H9 (cell line): Measurements from ENCODE around the gene RRP1B. TPM values are rescaled to one million over a fixed set of nuclear protein-coding genes. Genes with fewer than 3 reads are reported as not detected.

ENCODE experiments used
- DNase-seq: peaks from one replicate; pipeline ENCODE4 v3.0.0-alpha.2; 2017
- H2AFZ ChIP-seq: one replicate; pipeline ENCODE4 v1.6.1; 2013; ENCODE audit warnings: mild to moderate bottlenecking, low read length, control low read depth, moderate library complexity
- H2AK5ac ChIP-seq: 2 replicates; pipeline ENCODE4 v1.6.1; 2013; ENCODE audit warnings: low read length, control low read depth, mixed read lengths; ENCODE audit not compliant: insufficient read length
- H2BK120ac ChIP-seq: one replicate; pipeline ENCODE4 v1.6.1; 2013; ENCODE audit warnings: low read depth, mild to moderate bottlenecking, low read length, control low read depth, inconsistent platforms; ENCODE audit not compliant: poor library complexity, severe bottlenecking
- H2BK12ac ChIP-seq: 2 replicates; pipeline ENCODE4 v1.6.1; 2013; ENCODE audit warnings: low read length, control low read depth, mixed read lengths, low read depth; ENCODE audit not compliant: insufficient read length
- H2BK15ac ChIP-seq: 2 replicates; pipeline ENCODE4 v1.6.1; 2013; ENCODE audit warnings: low read depth, low read length, control low read depth
- H2BK20ac ChIP-seq: one replicate; pipeline ENCODE4 v1.6.1; 2013; ENCODE audit warnings: low read depth, mild to moderate bottlenecking, low read length, control low read depth, inconsistent platforms; ENCODE audit not compliant: poor library complexity, severe bottlenecking
- H2BK5ac ChIP-seq: 2 replicates; pipeline ENCODE4 v1.6.1; 2013; ENCODE audit warnings: low read length, control low read depth, mixed read lengths; ENCODE audit not compliant: insufficient read length
- H3K14ac ChIP-seq: 2 replicates; pipeline ENCODE4 v1.6.1; 2013; ENCODE audit warnings: low read length, control low read depth; ENCODE audit not compliant: insufficient read depth
- H3K18ac ChIP-seq: 2 replicates; pipeline ENCODE4 v1.6.1; 2013; ENCODE audit warnings: low read depth, mild to moderate bottlenecking, mixed read lengths, low read length, control low read depth; ENCODE audit not compliant: insufficient read length
- H3K23ac ChIP-seq: 2 replicates; pipeline ENCODE4 v1.6.1; 2013; ENCODE audit warnings: low read length, control low read depth, mixed read lengths, low read depth; ENCODE audit not compliant: insufficient read length
- H3K23me2 ChIP-seq: 2 replicates; pipeline ENCODE4 v1.6.1; 2013; ENCODE audit warnings: low read depth, mild to moderate bottlenecking, mixed read lengths, low read length, control low read depth; ENCODE audit not compliant: insufficient read length, poor library complexity, severe bottlenecking
- H3K27ac ChIP-seq: 2 replicates; pipeline ENCODE4 v1.5.1; 2013; ENCODE audit warnings: low read length, control low read depth, mixed read lengths, low read depth; ENCODE audit not compliant: insufficient read length
- H3K27me3 ChIP-seq: 2 replicates; pipeline ENCODE4 v1.6.1; 2013; ENCODE audit warnings: low read length, control low read depth, inconsistent platforms; ENCODE audit not compliant: insufficient read depth
- H3K4ac ChIP-seq: 2 replicates; pipeline ENCODE4 v1.6.1; 2013; ENCODE audit warnings: low read depth, mild to moderate bottlenecking, control low read depth, inconsistent platforms, low read length, moderate library complexity
- H3K4me1 ChIP-seq: 2 replicates; pipeline ENCODE4 v1.6.1; 2013; ENCODE audit warnings: low read length, control low read depth, inconsistent platforms; ENCODE audit not compliant: insufficient read depth
- H3K4me2 ChIP-seq: 2 replicates; pipeline ENCODE4 v1.6.1; 2013; ENCODE audit warnings: low read length, control low read depth, mixed read lengths; ENCODE audit not compliant: insufficient read length, insufficient read depth
- H3K56ac ChIP-seq: 2 replicates; pipeline ENCODE4 v1.6.1; 2013; ENCODE audit warnings: low read depth, mild to moderate bottlenecking, mixed read lengths, low read length, control low read depth; ENCODE audit not compliant: insufficient read length
- H3K79me1 ChIP-seq: 2 replicates; pipeline ENCODE4 v1.6.1; 2013; ENCODE audit warnings: low read depth, mild to moderate bottlenecking, moderate library complexity, low read length, control low read depth, inconsistent platforms; ENCODE audit not compliant: insufficient read depth, poor library complexity, severe bottlenecking
- H3K79me2 ChIP-seq: 2 replicates; pipeline ENCODE4 v1.6.1; 2013; ENCODE audit warnings: low read length, control low read depth, inconsistent platforms; ENCODE audit not compliant: insufficient read depth
- H3K9ac ChIP-seq: 2 replicates; pipeline ENCODE4 v1.6.1; 2013; ENCODE audit warnings: low read length, control low read depth, mixed read lengths; ENCODE audit not compliant: insufficient read length; ENCODE audit errors: extremely low read depth
- H3K9me3 ChIP-seq: one replicate; pipeline ENCODE4 v1.6.1; 2013; ENCODE audit warnings: low read depth, low read length, inconsistent platforms; ENCODE audit not compliant: control insufficient read depth
- H3T11ph ChIP-seq: one replicate; pipeline ENCODE4 v1.6.1; 2013; ENCODE audit warnings: mild to moderate bottlenecking, low read length, control low read depth, inconsistent platforms
- H4K20me1 ChIP-seq: one replicate; pipeline ENCODE4 v1.6.1; 2013; ENCODE audit not compliant: control insufficient read depth, insufficient read length, insufficient read depth
- H4K5ac ChIP-seq: 2 replicates; pipeline ENCODE4 v1.6.1; 2013; ENCODE audit warnings: low read depth, mild to moderate bottlenecking, mixed read lengths, low read length, control low read depth; ENCODE audit not compliant: insufficient read length
- H4K8ac ChIP-seq: replicated peaks from 2 replicates; pipeline ENCODE4 v1.6.1; 2013; ENCODE audit warnings: low read length, control low read depth, mixed read lengths, low read depth; ENCODE audit not compliant: insufficient read length
- H4K91ac ChIP-seq: 2 replicates; pipeline ENCODE4 v1.6.1; 2013; ENCODE audit warnings: low read depth, mild to moderate bottlenecking, moderate library complexity, mixed read lengths, low read length, control low read depth; ENCODE audit not compliant: insufficient read length
- H3K27ac Mint-ChIP-seq, 3 experiments: 2 replicates in 2 of 3; 3 replicates in 1 of 3; pipeline ENCODE4 v1.8.0; 2020 to 2021; ENCODE audit warnings: mixed read lengths in 3 of 3, mild to moderate bottlenecking in 1 of 3, moderate library complexity in 1 of 3
- H3K27me3 Mint-ChIP-seq: 2 replicates; pipeline ENCODE4 v1.8.0; 2021; ENCODE audit warnings: low read depth, mild to moderate bottlenecking, moderate library complexity, mixed read lengths
- H3K36me3 Mint-ChIP-seq, 3 experiments: 2 replicates in 2 of 3; 3 replicates in 1 of 3; pipeline ENCODE4 v1.8.0; 2020 to 2021; ENCODE audit warnings: low read depth in 3 of 3, mixed read lengths in 3 of 3; ENCODE audit not compliant: insufficient read depth in 1 of 3
- H3K4me1 Mint-ChIP-seq, 2 experiments: 2 replicates each; pipeline ENCODE4 v1.8.0; 2020; ENCODE audit warnings: mixed read lengths in 2 of 2
- H3K4me3 Mint-ChIP-seq, 2 experiments: 2 replicates in 1 of 2; 3 replicates in 1 of 2; pipeline ENCODE4 v1.8.0; 2020 to 2021; ENCODE audit warnings: mild to moderate bottlenecking in 2 of 2, mixed read lengths in 2 of 2, moderate library complexity in 1 of 2
- H3K9me3 Mint-ChIP-seq, 2 experiments: 2 replicates in 1 of 2; 3 replicates in 1 of 2; pipeline ENCODE4 v1.8.0; 2020; ENCODE audit warnings: mild to moderate bottlenecking in 2 of 2, mixed read lengths in 2 of 2, moderate library complexity in 1 of 2
- CTCF ChIP-seq: fragments of 200-600 bp; sonication (generic); conservative IDR thresholded peaks from 3 replicates; pipeline ENCODE4 v1.8.0; 2021; ENCODE audit warnings: antibody characterized with exemption, mild to moderate bottlenecking
- WGBS: extraction: QIAGEN DNeasy Blood & Tissue Kit; methylation state at CpG from one replicate; pipeline ENCODE4 v1.1.7; 2013; ENCODE audit warnings: missing lambda C conversion rate, low lambda C conversion rate, mixed read lengths; ENCODE audit not compliant: insufficient read length; ENCODE audit errors: extremely low coverage; 5-methylcytosine and 5-hydroxymethylcytosine counted together
- total RNA-seq: library from RNA; stranded (reverse); gene quantifications from 2 replicates; pipeline ENCODE4 v1.2.1, GENCODE V29; 2021

Gene RRP1B
- total RNA-seq, 1 experiment from 2014 or later = 96.6 TPM

GRCh38 chr21:43657355-43658087 is 1.8 kb upstream of the RRP1B start:
- Mint-ChIP-seq H3K4me3 (no peak overlapping the region; a peak in 1 of 5 replicates), H3K4me1 (peaks cover 17 to 20% of the 10 kb centered on the region in 2 experiments), H3K36me3 (peaks cover 6 to 24% (median 12%) of the 10 kb centered on the region in 3 experiments), H3K9me3 (no peaks in the 10 kb centered on the region; a peak in 1 of 5 replicates), H3K27me3 (peaks cover 1% of the 10 kb centered on the region), H3K27ac (no peak overlapping the region)
- WGBS = no CpG with 5 or more reads among the region's 46 CpGs
- no peak overlapping the region for H2BK20ac ChIP-seq
- TF ChIP-seq CTCF = no peak
- no peak overlapping the region for H2BK12ac ChIP-seq
- H4K5ac ChIP-seq = no peak overlapping the region
- no peak overlapping the region for H4K8ac ChIP-seq
- H3K9ac ChIP-seq = no peak overlapping the region
- H3K79me1 ChIP-seq = no peaks in the 10 kb centered on the region
- H3K27me3 ChIP-seq = no peaks in the 10 kb centered on the region
- H3T11ph ChIP-seq = no peak overlapping the region
- H3K9me3 ChIP-seq = no peaks in the 10 kb centered on the region
- no peak overlapping the region for H3K18ac ChIP-seq
- H3K79me2 ChIP-seq = peaks cover 22% of the 10 kb centered on the region; the same call in 1 of the 2 replicates
- no peak overlapping the region for H3K4ac ChIP-seq
- no peak overlapping the region for H2BK15ac ChIP-seq
- H3K23me2 ChIP-seq = peaks cover 6% of the 10 kb centered on the region
- no peak for DNase-seq
- H2BK5ac ChIP-seq = no peak overlapping the region
- no peak overlapping the region for H2AFZ ChIP-seq
- H3K23ac ChIP-seq = no peak overlapping the region
- no peak overlapping the region for H2BK120ac ChIP-seq
- no peak overlapping the region for H2AK5ac ChIP-seq
- H3K4me2 ChIP-seq = no peak overlapping the region
- H4K20me1 ChIP-seq = no peaks in the 10 kb centered on the region
- no peak overlapping the region for H3K27ac ChIP-seq
- H3K4me1 ChIP-seq = no peaks in the 10 kb centered on the region
- no peak overlapping the region for H3K14ac ChIP-seq
- no peak overlapping the region for H3K56ac ChIP-seq
- no peak overlapping the region for H4K91ac ChIP-seq
